WTC11 (cell line): ENCODE data around the gene JAZF1. TPM values are rescaled to one million over a fixed set of nuclear protein-coding genes. Genes with fewer than 3 reads are reported as not detected.

Source experiments
- ATAC-seq: fragments of 200-7000 bp; cut with Tn5 transposase; 2 replicates; pipeline ENCODE4 v1.10.0; 2021; ENCODE audit warnings: mild to moderate bottlenecking, moderate library complexity
- CTCF ChIA-PET: fragments of 300-600 bp; sonication (Branson Sonifier 250); formaldehyde crosslinking; loops from one replicate; lab custom pipeline; 2021; ENCODE audit warnings: antibody characterized with exemption; lab: Charles Lee
- POLR2A ChIA-PET: fragments of 350-600 bp; sonication (Branson Sonifier 250); formaldehyde crosslinking; loops from one replicate; lab custom pipeline; 2021; ENCODE audit warnings: antibody characterized with exemption; lab: Charles Lee
- DNase-seq: peaks from one replicate; pipeline ENCODE4 v3.0.0; 2021; ENCODE audit warnings: low spot score
- H3K27ac Mint-ChIP-seq: 2 replicates; pipeline ENCODE4 v1.8.0; 2021; ENCODE audit warnings: mixed read lengths
- H3K27me3 Mint-ChIP-seq: 2 replicates; pipeline ENCODE4 v1.8.0; 2021; ENCODE audit warnings: low read depth, mild to moderate bottlenecking, moderate library complexity, mixed read lengths
- H3K36me3 Mint-ChIP-seq: 2 replicates; pipeline ENCODE4 v1.8.0; 2021; ENCODE audit warnings: mixed read lengths
- H3K4me1 Mint-ChIP-seq: 2 replicates; pipeline ENCODE4 v1.8.0; 2022; ENCODE audit warnings: mixed read lengths
- H3K4me3 Mint-ChIP-seq: 2 replicates; pipeline ENCODE4 v1.8.0; 2021; ENCODE audit warnings: mild to moderate bottlenecking, moderate library complexity, mixed read lengths
- H3K9me3 Mint-ChIP-seq: 2 replicates; pipeline ENCODE4 v1.8.0; 2021; ENCODE audit warnings: mixed read lengths
- AR ChIP-seq: fragments of 250-450 bp; sonication (Bioruptor Pico); IDR thresholded peaks from 2 replicates; pipeline ENCODE4 v1.9.0; 2021; ENCODE audit warnings: mild to moderate bottlenecking
- CDX4 ChIP-seq: fragments of 250-450 bp; sonication (Bioruptor Pico); IDR thresholded peaks from 2 replicates; pipeline ENCODE4 v1.9.0; 2021; ENCODE audit warnings: moderate library complexity, mild to moderate bottlenecking, inconsistent platforms, borderline replicate concordance
- E2F4 ChIP-seq: sonication (generic); formaldehyde crosslinking; IDR thresholded peaks from 2 replicates; pipeline ENCODE4 v1.8.1; 2022; ENCODE audit warnings: low read depth, mild to moderate bottlenecking, moderate library complexity, missing genetic modification reagents, borderline replicate concordance
- ETV6 ChIP-seq: sonication (generic); formaldehyde crosslinking; IDR thresholded peaks from 2 replicates; pipeline ENCODE4 v1.8.1; 2022; ENCODE audit warnings: mild to moderate bottlenecking, missing genetic modification reagents
- GTF2I ChIP-seq: fragments of 250-450 bp; sonication (Bioruptor Pico); conservative IDR thresholded peaks from 2 replicates; pipeline ENCODE4 v1.4.0; 2021; ENCODE audit warnings: mild to moderate bottlenecking
- KAT7 ChIP-seq: sonication (generic); formaldehyde crosslinking; IDR thresholded peaks from 2 replicates; pipeline ENCODE4 v1.8.1; 2023; ENCODE audit warnings: missing genetic modification reagents, mild to moderate bottlenecking, borderline replicate concordance
- NFATC4 ChIP-seq: fragments of 250-450 bp; sonication (Bioruptor Pico); IDR thresholded peaks from 2 replicates; pipeline ENCODE4 v1.9.0; 2021; ENCODE audit warnings: mild to moderate bottlenecking
- PREB ChIP-seq: sonication (generic); formaldehyde crosslinking; IDR thresholded peaks from 2 replicates; pipeline ENCODE4 v1.8.1; 2022; ENCODE audit warnings: mild to moderate bottlenecking, missing genetic modification reagents, moderate library complexity, borderline replicate concordance
- PRRX2 ChIP-seq: fragments of 250-450 bp; sonication (Bioruptor Pico); IDR thresholded peaks from 2 replicates; pipeline ENCODE4 v1.8.0; 2021; ENCODE audit warnings: mild to moderate bottlenecking
- RELA ChIP-seq: sonication (generic); formaldehyde crosslinking; IDR thresholded peaks from 2 replicates; pipeline ENCODE4 v1.8.1; 2022; ENCODE audit warnings: missing genetic modification reagents, mild to moderate bottlenecking, borderline replicate concordance
- SMAD4 ChIP-seq: sonication (generic); formaldehyde crosslinking; IDR thresholded peaks from 2 replicates; pipeline ENCODE4 v1.8.0; 2022; ENCODE audit warnings: mild to moderate bottlenecking, missing genetic modification reagents
- SP1 ChIP-seq: sonication (generic); formaldehyde crosslinking; conservative IDR thresholded peaks from 2 replicates; pipeline ENCODE4 v1.8.1; 2022; ENCODE audit warnings: missing genetic modification reagents
- TP53 ChIP-seq: sonication (generic); formaldehyde crosslinking; IDR thresholded peaks from 2 replicates; pipeline ENCODE4 v1.8.1; 2023; ENCODE audit warnings: mild to moderate bottlenecking, missing genetic modification reagents
- ZNF232 ChIP-seq: sonication (generic); formaldehyde crosslinking; IDR thresholded peaks from 2 replicates; pipeline ENCODE4 v1.8.0; 2022; ENCODE audit warnings: mild to moderate bottlenecking, missing genetic modification reagents
- ZNF416 ChIP-seq: fragments of 250-450 bp; sonication (Bioruptor Pico); IDR thresholded peaks from 2 replicates; pipeline ENCODE4 v1.9.0; 2021; ENCODE audit warnings: mild to moderate bottlenecking, inconsistent platforms
- ZNF425 ChIP-seq: fragments of 250-450 bp; sonication (Bioruptor Pico); conservative IDR thresholded peaks from 2 replicates; pipeline ENCODE4 v1.9.0; 2021; ENCODE audit warnings: mild to moderate bottlenecking
- total RNA-seq: library from RNA; stranded (reverse); gene quantifications from 3 replicates; pipeline ENCODE4 v1.2.3, GENCODE V29; 2021

The JAZF1 gene
- total RNA-seq, 1 experiment from 2014 or later = 19.0 TPM

- DNase-seq (no peak), ATAC-seq (peak; percentile 70)
- Mint-ChIP-seq H3K27ac (peak overlapping the region; percentile 95), H3K36me3 (0 out of 2 replicates have a peak, but pooled peaks cover 3% of the 10 kb centered on the region), H3K27me3 (no peaks in the 10 kb centered on the region), H3K4me1 (peaks cover 32% of the 10 kb centered on the region), H3K9me3 (no peaks in the 10 kb centered on the region), H3K4me3 (peak overlapping the region; percentile 6; the same call in 1 of the 2 replicates)
- no peak for TF ChIP-seq KAT7
- TF ChIP-seq NFATC4 (CRISPR knock-in tag) = no peak
- no peak for TF ChIP-seq RELA (CRISPR knock-in tag)
- TF ChIP-seq PREB (CRISPR knock-in tag) = no peak
- no peak for TF ChIP-seq CDX4
- TF ChIP-seq SP1 (CRISPR knock-in tag) = no peak
- TF ChIP-seq AR (CRISPR knock-in tag) = no peak
- POLR2A ChIA-PET = no interaction called here
- CTCF ChIA-PET = interaction anchor here (1.1 to 1.9 kb wide), 4 partner anchors 55 to 701 kb away, joined by 3 to 8 read pairs (median 4); no protein-coding TSS in a partner anchor
These were observed 283.2 kb downstream of the JAZF1 start for GRCh38 chr7:27897441-27897847.

GRCh38 chr7:27897001-27897400 is 283.6 kb downstream of the JAZF1 start:
- H3K4me3 Mint-ChIP-seq = peak overlapping the region; percentile 28
- TF ChIP-seq GTF2I = no peak
- TF ChIP-seq ZNF232 = no peak
- TF ChIP-seq ZNF416 = no peak
- TF ChIP-seq ZNF425 (CRISPR knock-in tag) = no peak
- TF ChIP-seq ETV6 = no peak
- no peak for TF ChIP-seq PRRX2 (CRISPR knock-in tag)
- TF ChIP-seq SMAD4 (CRISPR knock-in tag) = no peak
- TF ChIP-seq E2F4 (CRISPR knock-in tag) = no peak
- no peak for TF ChIP-seq TP53
- peak overlapping the region; percentile 95 for H3K27ac Mint-ChIP-seq
- ATAC-seq (peak; percentile 52), DNase-seq (no peak)
- POLR2A ChIA-PET = interaction anchor here (0.7 kb wide), 1 partner anchor 742 kb away, joined by 3 read pairs; no protein-coding TSS in a partner anchor
- H3K27me3 Mint-ChIP-seq = no peaks in the 10 kb centered on the region
- 0 out of 2 replicates have a peak, but pooled peaks cover 3% of the 10 kb centered on the region for H3K36me3 Mint-ChIP-seq
- CTCF ChIA-PET = interaction anchor here (1.1 to 1.9 kb wide), 4 partner anchors 54 to 701 kb away, joined by 3 to 8 read pairs (median 4); no protein-coding TSS in a partner anchor
- H3K4me1 Mint-ChIP-seq = peaks cover 32% of the 10 kb centered on the region
- H3K9me3 Mint-ChIP-seq = no peaks in the 10 kb centered on the region
